HG03520 (cell line): ENCODE results near the gene DRD2.
"Not testable (repeated sequence)": the region's sequence is repeated elsewhere in the genome, so short reads cannot be mapped to it uniquely, and the experiment has no call there.

Source experiments
- ATAC-seq: cut with Tn5 transposase; IDR thresholded peaks from one replicate; pipeline ENCODE4 v1.9.1; 2021; ENCODE audit warnings: mild to moderate bottlenecking, moderate library complexity; ENCODE audit not compliant: unreplicated experiment

The DRD2 gene

DNA sequence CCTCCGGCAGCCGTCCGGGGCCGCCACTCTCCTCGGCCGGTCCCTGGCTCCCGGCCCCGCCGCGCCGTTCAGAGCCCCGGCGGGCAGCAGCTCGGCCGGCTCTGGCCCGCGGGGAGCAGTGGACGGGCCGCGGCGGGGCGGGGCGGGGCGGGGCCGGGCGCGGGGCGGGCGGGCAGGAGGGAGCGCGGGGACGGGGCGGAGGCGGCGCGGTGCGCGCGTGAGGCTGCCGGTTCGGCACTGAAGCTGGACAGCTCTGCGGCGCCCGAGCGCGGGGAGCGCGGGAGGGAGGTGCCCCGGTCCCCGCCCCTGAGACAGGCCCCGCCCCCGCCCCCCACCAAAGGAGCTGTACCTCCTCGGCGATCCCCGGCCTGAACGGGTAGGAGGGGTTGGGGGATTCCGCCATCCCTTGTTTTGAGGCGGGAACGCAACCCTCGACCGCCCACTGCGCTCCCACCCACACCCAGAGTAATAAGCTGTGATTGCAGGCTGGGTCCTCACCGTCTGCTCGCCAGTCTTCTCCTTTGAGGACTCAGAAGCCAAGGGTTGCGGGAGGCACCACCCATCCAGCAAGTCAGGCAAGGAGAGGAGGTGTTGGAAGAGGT lies at the start of gene DRD2:
Gene DRD2, minus strand, starts transcription at position 239 of the 602 bp plus-strand sequence. CDS start 50,747 bp downstream, outside the sequence.
- no peak for ATAC-seq

GRCh38 chr11:113523906-113524305 lies 48.7 kb upstream of the DRD2 start:
- ATAC-seq: not testable (repeated sequence)

DNA sequence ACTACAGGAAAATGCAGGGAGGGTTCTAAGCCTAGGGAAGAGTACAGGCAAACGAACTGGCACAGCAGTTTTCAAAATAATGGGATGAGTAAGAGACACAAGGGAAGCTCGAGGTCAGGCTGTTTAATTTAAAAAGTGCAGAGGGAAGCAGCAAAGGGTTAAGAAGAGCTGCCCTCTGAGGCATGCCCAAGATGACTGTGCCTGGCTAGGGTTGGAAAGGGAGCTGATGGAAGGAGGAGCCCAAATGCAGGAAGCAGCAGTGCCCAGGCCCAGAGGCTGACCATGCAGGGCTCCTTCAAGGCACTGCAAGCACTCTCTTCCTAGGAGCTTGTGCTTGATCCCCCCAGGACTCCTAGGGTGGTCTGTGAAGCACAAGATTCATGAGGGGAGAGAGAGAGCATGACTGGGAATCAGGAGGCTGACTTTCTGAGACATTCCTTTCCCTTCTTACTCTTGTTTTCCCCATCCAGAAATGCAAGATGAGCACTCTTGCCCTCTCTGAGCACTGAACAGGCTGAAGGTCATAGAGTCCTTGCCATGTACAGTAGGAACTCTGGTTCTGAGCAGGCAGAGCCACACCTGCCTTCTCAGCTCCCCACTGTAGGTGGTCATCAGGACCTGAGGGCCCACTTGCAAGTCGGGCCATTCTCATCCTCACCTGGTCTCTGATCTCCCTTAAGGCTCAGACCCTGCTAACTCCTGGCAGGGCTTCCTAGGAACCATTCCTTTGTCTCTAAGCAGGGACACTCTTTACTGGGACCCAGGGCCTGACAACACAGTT lies 46.7 kb upstream of the DRD2 start:
- ATAC-seq: no peak

GRCh38 chr11:113519989-113520613 lies 44.9 kb upstream of the DRD2 start:
- no peak for ATAC-seq

DNA sequence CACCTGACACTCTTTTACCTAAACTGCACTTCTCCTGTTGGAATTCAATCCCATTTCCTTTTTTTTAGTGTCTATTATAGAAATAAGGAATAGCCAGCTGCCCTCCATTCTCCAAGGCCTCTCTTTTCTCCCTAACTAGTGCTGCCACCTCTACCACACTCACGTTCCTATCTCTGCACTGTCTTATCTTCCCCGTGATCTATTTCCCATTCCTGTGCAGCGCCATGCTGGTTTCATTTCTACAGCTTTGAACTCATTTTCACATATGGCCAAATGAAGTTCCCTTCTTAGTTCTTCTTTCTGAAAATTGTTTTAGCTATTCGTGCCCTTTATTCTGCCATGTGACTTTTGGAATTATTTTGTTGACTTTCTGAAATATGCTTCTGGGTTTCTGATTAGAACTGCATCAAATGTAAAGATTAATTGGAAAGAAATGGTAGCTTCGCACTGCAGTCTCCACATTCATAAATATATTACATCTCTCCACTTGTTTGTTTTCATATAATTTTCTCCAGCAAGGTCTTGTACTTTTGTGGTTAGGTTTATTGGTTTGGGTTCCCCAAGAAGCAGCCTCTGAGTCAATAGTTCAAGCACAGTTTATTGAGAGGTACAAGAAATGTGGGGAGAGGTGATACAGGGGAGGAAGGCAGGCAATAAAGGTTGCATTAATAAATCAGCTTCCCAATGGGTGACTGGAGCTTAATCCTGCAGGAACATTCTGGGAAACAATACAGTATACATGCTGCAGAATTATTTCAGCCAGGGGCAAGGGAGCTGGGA lies 43.7 kb upstream of the DRD2 start:
- ATAC-seq: no peak

DNA sequence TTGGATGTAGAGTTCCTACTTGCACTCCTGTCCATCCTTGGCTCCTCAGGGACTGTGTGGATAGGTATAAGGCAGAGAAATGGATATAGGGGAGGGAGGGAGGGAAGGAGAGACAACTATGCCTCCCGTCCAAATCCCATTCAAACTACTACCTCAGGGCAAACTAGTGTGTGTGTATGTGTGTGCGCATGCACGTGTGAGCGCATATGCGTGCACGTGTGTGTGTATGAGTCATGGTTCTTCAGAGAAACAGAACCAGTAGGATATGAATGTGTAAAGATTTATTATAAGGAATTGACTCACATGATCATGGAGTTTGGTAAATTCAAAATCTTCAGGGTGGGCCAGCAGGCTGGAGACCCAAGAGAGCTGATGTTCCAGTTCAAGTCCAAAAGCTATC lies 42.2 kb upstream of the DRD2 start:
- ATAC-seq: no peak

GRCh38 chr11:113514856-113515255 lies 39.7 kb upstream of the DRD2 start:
- no peak for ATAC-seq

GRCh38 chr11:113507341-113507740 lies 32.1 kb upstream of the DRD2 start:
- ATAC-seq: no peak

- ATAC-seq: no peak
Observed at GRCh38 chr11:113506893-113507292, 31.7 kb upstream of the DRD2 start.

DNA sequence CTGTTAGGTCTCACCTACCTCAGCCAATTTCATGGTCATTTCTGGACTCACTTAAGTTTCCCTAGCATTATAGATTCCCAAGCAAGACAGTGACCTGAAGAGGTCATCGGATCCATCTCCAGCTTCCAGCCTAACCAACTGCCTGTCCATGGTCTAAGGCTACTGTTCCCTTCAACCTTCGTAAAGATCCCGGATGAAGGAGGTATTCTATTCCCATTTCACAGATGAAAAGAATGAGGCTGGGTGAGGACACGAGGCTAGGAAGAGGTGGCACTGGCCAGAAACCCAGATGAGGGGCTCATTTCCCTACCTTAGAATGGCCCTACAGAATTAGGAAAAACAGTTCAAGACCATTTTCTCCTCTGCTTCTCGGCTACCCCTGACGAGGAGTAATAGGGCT lies 31.3 kb upstream of the DRD2 start:
- no peak for ATAC-seq

GRCh38 chr11:113505541-113506375 lies 30.6 kb upstream of the DRD2 start:
- no peak for ATAC-seq

DNA sequence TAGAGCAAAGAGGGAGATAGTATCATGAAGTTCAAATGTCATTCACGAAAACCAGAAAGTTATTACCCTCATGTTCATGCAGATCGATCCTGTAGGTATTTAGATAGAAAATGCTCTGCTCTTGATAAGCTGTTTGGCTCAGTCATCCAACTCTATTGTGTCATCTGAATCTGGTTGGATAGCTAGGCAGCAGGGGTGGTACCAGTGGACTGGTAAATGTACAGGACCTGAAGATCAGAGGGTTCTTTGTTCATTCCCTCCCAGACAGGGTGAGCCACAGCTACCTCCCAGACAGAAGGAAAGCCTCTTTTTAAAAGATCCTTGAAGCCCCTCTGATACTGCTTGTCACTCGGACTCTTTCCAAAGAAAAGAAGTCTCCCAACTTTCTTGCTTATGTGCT lies 29.8 kb upstream of the DRD2 start:
- ATAC-seq: no peak

DNA sequence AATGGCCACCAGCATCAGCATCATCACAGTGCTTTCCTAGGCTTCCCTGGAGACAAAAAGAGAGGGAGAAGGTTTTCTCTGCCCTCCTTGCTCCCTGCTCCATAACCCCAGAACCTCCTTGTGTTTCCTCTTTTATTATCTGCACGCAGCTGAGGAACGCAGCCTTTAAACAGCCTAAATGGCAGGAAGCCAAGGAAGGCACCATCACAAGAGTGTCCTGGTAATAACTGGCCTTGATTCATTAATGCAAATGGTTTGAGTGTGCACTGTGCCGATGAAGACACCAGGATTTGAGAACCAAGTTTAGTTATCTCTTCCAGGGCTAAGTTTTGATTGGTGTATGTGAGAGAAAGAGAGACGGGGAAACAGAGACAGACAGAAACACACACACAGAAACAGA lies 29.4 kb upstream of the DRD2 start:
- ATAC-seq: no peak

GRCh38 chr11:113504071-113504470 lies 28.9 kb upstream of the DRD2 start:
- no peak for ATAC-seq

DNA sequence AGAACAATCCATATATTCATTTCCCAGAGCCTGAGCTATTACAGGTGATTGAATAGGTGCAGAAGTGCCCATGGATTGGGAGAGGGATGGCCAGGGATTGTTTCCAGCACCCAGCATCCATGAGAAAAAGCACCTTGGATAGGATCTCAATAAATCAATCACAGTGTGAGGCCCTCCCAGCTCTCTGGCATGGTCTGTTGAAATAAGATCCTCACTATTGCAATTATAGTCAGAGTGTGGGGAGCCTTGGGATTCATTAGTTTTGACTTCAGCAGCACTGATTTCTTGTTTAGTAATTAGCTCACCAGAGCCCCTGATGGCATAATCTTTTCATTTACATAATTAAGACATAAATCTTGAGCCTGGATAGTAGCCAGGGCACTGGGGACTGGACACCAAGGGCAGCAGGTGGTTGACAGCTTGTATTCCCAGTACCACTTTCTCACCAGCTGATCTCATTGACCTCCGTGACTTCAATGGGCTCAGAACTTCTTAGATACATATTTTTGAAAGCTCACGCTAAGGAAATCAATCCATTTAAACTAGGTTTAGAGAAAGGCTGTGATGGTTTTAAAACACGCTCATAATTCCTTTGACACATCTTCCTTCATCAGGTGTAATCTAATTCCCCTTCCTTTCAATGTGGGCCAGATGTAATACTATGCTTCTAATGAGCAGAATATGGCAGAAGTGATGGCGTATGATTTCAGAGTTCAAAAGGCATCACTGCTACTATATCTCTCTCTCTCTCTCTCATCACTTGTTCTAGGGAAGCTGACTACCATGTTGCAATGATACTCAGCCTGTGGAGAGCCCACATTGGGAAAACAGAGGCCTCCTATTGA lies 22.1 kb upstream of the DRD2 start:
- no peak for ATAC-seq

GRCh38 chr11:113496026-113496651 lies 20.9 kb upstream of the DRD2 start:
- no peak for ATAC-seq

DNA sequence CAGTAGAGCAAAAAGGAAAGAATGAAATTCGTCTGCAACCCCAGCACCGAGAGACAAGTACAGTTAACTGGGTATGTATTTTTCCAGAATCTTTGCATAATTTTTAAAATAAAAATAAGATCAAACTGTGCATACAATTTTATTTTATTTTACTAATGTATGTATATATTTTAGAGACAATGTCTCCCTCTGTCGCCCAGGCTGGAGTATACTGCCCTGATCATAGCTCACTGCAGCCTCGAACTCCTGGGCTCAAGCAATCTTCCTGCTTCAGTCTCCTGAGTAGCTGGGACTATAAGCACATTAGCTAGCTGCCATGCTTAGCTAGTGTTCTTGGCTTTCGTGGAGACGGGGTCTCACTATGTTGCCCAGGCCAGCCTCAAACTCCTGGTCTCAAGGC lies 18.8 kb upstream of the DRD2 start:
- ATAC-seq: no peak

DNA sequence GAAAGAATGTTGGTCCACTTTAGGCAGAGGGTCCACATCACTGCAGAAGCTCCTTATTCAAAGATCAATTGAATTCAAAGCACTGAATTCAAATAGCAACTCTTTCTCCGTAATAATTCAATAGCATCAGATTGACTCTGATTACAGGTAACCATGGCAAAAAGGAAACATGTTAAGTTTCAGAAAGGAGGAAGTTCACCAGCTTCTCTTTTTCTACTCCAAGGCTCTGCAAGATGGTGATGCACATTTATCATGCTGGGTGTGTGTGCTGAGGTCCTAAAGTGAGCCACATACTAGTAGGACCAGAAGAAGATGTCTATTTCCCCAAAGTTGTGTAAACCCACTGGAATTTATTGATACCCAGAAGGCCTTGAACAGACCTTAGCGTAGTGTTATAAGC lies 18.0 kb upstream of the DRD2 start:
- ATAC-seq: no peak

DNA sequence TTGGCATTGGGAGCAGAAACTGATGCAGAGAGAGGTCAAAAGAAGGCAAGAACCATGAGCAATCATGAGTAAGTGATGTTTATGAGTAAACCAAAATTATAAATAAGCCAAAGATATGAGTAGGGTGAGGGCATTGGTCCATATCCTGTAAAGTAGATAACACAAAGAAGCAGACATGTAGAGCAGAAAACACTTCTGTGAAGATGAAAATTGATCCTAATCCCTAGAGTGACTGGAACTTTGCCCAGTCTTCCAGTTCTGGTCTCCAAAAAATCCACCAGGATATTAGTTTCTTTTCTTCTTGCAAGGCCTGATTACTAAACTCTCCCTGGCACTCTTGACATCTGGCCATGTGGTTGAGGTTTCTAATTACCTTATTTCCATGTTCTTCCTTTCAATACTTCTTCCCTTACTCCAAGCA lies 13.7 kb upstream of the DRD2 start:
- no peak for ATAC-seq
